DMS53 treated with DMSO at 0.1 percent for 48 hours (cell line): ENCODE data around the gene APBA2.

ENCODE experiments used
- DNase-seq: peaks from one replicate; lab custom pipeline; 2025; ENCODE audit not compliant: unreplicated experiment; lab: John Stamatoyannopoulos, UW

The APBA2 gene

DNA sequence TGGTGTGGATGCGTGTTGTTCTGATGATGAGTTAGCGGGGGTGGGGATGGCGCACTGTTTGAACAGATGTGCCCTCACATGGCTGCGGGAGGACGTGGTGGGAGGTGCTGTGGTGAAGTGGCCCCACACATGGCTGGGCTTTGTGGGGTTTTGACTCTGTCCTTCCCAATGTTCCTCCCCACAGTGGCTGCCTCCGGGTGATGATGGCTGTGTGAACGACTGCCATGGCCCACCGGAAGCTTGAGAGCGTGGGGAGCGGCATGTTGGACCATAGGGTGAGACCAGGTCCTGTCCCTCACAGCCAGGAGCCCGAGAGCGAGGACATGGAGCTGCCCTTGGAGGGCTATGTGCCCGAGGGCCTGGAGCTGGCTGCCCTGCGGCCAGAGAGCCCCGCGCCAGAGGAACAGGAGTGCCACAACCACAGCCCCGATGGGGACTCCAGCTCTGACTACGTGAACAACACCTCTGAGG, 167.9 kb downstream of the APBA2 start:
- DNase-seq, result no peak

DNA sequence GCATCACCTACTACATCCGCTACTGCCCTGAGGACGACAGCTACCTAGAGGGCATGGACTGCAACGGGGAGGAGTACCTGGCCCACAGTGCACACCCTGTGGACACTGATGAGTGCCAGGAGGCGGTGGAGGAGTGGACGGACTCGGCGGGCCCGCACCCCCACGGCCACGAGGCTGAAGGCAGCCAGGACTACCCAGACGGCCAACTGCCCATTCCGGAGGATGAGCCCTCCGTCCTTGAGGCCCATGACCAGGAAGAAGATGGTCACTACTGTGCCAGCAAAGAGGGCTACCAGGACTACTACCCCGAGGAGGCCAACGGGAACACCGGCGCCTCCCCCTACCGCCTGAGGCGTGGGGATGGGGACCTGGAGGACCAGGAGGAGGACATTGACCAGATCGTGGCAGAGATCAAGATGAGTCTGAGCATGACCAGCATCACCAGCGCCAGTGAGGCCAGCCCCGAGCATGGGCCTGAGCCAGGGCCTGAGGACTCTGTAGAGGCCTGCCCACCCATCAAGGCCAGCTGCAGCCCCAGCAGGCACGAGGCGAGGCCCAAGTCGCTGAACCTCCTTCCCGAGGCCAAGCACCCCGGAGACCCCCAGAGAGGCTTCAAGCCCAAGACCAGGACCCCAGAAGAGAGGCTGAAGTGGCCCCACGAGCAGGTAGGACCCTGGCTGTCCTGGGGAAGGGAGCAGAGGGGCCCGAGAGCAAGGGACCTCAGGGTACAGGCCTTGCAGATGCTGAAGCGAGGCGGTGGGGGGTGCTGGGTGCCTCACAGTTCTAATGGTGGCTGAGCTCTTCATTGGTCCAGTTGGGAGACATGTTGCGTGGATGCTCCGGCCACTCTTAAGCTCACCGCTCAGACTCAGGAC, 168.6 kb downstream of the APBA2 start:
- DNase-seq, result no peak

DNA sequence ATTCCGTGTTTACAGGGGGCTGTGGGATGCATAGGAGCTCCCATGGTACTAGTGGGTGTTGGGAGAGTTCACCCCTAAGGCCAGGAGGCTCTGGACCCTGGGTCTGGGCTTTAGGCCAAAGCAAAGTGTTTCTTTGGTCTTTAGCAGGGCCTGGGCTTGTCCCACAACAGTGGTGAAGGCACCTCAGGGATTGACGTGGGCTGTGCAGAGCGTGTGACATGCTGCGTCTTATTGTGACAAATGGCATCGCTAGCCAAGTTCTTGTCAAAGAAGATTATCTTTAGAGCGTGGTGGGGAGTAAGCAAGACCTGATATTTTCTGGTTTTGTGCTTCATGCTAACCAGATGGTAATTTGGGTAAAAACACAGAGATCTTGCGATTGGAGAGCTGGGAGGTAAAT, 170.1 kb downstream of the APBA2 start:
- no peak for DNase-seq

DNA sequence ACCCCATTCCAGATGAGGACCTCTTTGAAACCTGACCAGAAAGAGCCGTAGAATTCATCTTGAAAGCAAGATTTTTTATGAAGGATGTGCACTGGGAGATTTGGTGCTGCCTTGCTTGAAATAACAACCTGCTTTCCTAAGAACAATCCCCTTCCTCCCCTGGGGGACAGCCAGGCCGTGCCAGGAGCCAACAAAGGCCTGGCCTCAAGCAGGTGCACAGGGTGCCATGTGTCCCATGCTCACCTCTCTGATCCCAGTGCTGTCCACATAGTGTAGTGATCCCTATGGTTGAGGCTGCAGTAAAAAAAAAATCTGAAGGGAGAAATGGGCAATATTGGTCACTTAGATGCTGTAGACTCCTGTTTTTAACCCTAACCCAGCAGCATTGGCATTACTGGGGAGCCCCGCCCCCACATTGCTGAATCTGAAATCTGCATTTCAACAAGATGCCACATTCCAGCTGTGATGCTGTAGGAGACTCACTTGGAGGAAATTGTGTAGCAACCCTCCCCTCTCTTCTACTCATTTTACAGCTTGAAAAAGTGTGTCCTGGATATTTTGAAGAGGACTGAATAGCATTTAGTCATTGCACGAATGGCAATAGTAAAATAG, 171.2 kb downstream of the APBA2 start:
- DNase-seq, result no peak

DNA sequence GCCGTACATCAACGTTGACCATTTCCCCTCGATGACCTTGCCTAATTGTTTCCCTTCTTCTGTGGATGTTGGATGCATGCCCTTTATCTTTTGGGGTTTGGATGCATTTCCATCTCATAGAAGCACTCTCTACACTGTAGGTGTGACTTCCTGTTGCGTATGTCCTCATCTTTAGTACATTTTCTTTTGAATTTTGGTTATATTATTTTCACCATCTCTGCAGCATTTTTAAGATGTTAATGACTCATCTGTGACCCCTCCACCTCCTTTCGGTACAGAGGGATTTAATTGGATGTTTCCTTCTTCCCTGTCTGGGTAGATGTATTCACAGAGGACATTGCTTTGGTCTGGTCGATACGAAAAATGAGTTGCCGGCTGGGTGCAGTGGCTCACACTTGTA, 172.1 kb downstream of the APBA2 start:
- DNase-seq, result no peak

DNA sequence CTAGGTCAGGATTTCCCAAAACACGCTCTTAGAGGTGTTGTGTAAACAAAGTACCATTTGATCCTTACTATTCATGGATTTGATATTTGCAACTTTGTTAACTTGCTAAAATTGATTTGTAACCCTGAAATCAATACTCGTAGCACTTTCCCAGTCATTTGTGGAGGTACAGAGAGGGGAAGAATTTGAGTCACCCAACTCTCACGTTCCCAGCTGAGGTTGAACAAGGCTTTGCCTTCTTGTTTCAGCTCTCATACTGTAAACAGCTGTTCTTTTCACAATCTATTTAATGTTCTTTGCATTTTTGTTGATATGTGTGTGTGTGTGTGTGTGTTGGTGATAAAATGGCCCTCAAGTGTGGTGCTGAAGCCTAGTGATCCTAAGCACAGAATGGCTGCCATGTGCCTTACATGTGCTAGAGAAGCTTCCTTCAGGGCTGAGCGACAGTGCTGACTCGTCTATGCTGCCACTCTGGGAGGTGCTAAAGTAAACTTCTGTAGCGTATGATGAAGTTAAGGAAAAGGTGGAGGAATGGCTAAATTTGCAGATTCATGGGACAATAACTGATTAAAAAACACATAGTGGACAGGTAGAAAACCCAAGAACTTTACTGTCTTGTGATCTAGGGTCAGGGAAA, 173.2 kb downstream of the APBA2 start:
- DNase-seq, result no peak

DNA sequence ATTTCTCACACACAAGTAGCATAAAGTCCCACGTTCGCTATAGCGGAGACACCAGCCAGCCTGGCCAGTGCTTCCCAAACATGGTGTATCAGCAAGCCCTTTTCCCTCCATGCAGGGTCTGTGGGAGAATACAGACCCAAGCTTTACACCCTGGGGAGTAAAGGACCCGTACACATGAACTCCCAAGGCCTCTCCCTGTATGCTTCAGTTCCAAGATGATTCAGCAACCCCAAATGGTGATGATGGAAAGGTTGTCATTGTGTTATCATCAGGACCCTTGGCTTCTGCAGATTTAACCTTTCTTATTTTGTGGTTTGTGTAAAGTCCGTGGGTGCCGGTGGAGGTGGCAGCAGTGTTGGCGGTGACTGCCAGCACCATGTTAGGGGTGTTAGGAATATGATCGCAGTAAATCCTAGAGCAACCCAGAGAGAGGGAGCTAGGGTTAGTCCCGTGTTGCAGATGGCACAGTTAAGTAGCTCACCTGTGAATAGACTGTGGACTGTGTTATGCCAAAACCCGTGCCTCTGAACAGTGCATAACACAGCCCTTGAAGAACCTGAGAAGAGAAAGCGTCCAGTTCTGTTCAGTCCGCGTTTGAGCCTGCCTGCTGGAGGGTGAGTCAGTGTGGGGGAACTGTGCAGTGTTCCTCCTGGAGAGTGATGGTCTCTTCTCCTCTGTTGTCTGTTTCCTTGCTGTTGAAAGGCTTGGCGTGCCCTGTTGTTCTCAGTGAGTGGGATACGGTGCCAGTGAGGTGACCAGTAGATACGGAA, 174.3 kb downstream of the APBA2 start:
- DNase-seq, result no peak

DNA sequence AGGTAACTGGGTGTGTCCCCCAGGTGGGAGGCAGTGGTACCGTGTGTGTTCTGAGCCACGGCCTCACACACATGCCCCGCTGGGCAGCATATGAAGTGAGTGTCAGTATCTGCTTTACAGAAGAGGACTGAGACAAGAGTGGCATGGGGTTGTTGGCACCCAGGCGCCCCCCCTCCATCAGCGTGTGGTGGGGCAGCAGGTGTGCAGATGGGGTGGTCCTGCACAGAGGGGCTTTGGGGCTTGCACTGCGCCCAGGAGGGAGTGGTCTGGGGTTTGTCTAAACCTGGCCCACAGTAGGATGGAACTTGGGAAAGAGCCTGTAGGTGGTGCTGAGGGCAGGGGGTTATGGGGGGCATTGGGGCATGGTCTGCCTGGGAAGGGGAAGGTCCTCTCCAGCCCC, 176.0 kb downstream of the APBA2 start:
- no peak for DNase-seq

DNA sequence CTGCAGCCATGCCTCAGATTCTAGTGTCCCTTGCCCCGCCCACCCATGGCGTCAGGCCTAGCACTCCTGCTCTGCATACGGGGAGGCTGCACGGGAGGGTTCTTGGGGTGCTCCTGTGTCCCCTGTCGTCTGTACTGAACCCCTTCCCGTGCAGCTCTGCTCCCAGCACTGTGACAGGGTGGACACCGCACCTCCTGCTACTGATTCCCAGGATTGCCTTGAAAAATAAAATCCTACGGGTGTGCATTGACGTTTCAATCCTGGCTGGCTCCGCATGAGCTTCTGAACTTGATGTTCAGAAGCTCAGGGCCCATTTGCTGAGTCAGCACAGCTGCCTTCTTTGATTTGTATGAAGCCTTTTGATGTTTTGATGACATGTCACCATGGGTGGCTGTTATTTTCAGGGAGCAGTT, 176.4 kb downstream of the APBA2 start:
- DNase-seq, result no peak

DNA sequence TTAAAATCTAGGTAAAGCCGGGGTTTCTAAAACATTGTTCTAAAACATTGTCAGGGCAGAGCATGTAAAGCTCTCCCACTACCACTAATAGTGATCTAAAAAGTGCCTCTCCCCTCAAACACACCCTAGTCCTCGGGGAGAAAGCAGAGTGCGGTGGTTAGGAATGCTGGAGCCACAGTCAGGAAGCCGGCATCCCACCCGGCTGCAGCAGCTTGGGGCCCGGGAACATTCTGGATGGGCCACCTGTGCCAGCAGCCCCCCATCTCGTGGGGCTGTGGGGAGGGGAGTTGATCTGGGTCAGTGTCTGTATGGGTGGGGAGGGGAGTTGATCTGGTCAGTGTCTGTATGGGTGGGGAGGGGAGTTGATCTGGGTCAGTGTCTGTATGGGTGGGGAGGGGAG, 176.9 kb downstream of the APBA2 start:
- DNase-seq, result no peak

DNA sequence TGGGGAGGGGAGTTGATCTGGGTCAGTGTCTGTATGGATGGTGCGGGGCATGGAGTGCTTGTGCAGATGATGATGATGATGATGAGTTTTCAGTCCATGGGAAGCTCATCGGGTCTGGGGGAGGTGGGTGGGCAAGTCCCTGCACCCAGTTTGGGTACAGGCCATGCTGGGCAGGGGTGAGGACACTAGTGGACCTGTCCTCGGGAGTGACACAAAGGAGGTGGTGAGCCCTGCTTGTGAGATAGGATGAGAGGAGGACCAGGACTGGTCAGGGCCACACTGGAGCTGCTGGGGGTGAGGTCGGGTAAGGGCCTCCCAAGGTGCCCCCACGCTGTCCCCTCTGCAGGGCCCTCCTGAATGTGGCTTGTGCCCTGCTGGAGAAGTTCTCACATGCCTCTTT, 177.9 kb downstream of the APBA2 start:
- DNase-seq, result no peak

DNA sequence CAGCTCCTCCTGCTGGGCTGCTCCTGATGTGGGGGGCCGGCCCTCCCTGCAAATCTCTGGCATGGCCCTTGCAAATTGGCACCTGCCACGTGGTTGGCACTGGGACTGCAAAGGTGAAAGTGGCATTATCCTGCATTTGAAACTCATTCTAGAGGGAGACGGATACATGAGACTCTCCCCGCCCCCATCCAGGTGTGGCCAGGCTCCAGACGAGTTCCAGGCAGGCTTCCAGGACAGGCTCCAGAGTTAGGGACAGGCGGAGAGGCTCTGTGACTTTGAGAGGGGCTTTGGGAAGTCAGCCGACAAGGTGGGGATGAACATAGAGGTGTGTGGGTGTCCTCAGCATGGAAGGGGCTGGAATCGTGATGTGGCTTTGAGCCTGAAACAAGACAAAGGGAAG, 178.5 kb downstream of the APBA2 start:
- DNase-seq, result no peak

DNA sequence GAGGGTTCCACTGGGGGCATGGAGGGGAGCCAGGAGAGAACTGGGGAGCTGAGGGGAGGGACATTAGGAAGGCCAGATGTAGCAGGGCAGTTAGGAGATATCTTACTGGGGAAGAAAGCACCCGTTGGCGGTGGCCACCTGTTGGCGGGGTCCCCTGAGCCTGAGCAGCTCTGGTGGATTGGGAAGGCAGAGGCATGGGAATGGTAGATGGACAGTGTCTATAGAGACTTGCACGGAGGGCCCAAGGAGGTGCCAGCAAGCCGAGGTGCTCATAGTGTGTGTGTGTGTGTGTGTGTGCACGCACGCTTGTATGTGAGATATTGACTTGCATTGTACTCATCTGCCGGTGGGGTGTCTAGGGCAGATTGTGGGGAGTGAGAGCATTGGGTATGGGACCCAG, 179.0 kb downstream of the APBA2 start:
- no peak for DNase-seq

DNA sequence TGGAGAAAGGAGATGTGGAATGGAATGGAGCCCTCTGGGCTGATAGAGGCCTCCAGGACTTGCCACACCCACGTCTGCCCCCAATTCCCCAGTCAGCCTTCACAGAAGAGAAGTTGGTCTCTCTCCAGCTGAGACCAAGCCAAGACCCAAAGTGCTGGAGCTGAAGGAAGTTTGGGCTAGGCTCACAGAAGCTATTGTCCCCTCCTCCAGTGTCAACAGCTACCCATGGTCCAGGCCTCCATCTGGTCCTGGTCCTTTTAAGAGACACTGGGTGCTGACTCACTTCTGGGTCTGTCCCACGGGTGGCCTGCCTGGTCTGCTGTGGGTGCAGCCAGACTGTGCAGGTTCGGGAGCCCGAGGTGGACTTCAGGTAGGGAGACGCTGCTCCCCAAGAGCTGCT, 179.8 kb downstream of the APBA2 start:
- DNase-seq, result no peak

DNA sequence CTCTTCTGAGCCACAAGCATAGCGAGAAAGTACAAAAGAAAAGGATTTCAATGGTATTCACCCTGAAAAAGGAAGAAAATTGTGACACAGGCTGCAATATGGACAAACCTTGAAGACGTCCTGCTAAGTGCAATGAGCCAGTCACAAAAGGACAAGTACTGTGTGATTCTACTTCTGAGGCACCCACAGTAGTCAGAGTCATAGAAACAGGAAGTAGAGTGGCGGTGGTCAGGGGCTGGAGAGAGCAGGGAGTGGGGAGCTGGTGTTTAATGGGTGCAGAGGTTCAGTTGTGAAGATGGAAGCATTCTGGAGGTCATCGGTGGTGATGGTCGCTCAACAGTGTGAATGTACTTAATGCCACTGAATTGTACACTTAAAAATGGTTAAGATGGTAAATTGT, 180.5 kb downstream of the APBA2 start:
- no peak for DNase-seq

DNA sequence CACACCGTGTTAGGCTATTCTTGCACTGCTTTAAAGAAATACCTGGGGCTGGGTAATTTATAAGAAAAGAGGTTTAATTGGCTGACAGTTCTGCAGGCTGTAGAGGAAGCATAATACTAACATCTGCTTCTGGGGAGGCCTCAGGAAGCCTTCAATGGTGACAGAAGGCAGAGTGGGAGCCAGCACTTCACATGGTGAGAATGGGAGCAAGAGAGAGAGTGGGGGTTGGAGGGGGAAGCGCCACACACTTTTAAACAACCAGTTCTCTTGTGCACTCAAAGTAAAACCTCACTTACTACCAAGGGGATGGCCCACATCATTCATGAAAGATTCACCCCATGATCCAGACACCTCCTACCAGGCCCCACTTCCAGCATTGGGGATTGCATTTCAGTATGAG, 181.1 kb downstream of the APBA2 start:
- no peak for DNase-seq

DNA sequence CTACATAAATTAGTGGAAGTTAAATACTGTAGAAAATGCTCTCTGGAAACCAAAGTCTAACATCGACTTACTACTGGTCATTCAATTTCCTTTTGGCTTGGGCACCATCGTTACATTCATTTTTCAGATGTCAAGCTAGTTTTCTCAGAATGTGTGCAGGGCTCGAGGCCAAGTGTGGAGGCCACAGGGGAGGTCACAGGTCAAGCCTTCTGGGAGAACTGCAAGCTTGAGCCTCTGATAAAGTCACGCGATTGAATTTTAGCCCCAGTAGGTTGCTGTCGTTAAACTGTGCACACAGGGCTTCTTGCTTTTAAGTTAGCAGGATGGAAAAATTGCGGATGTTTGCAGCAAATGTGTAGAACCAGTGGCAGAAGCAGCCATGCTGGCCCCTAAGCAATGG, 182.2 kb downstream of the APBA2 start:
- DNase-seq, result no peak

DNA sequence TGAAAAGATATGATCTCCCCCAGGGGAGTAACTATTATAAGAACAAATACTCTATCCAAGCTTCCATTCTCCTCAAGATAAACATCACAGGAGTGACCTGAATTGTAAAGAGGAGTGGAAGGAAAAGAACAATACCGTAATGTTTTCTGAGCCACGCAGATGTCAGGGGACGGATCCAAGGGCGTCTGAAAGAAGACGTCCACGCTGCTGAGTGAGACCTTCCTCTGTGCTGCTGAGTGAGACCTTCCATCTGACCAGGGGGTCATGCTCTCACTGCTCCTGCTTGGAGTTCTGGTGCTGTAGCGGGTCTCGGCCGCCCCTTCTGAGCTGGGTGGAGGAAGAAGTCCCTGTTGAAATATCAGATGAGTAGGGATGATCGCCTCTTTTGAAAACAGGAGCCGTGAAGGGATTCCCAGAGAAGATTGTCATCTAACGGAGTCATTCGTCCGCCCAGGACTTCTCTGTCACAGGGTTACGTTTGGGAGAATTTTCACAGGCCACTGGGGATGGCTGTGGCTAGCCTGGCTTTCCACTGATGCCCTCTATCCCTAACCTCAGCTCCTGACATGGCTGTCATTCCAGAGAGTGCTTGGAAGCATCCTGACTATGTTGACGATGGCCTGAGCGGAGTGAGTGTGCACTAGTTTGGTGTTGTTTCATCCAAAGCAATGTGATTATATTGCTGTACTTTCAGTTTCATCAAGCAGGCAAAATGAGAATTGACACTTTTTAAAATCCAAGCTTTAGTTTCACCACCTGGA, 184.9 kb downstream of the APBA2 start:
- DNase-seq, result no peak

DNA sequence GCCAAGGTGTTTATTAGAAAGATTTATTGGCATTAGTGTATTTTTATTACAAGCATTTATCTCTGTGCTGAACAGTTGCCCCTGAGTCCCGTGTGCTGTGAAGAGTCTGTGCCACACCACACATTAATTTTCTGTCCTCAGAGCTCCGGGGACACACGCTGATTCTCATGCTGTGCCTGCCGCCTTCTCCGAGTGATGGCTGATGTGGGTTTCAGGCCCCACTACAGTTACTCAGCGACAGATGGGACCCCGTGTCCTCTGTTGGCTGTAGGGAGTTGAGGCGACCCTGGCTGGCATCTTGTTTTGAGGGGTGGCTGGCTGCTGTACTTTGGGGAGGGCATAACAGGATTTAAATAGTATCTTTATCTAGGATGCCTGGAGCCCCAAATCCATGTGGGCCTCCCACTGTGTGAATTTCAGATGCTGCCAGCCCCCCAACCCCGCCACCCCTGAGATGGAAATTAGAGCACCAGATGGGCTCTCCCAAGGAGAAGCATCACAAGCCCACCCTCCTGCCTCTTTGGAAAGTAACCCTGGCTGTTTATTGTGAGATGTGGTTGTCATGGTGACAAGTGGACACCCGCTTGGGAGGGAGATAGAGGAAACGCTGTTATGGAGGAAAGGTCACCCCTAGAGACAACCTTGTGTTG, 185.6 kb downstream of the APBA2 start:
- DNase-seq, result no peak

DNA sequence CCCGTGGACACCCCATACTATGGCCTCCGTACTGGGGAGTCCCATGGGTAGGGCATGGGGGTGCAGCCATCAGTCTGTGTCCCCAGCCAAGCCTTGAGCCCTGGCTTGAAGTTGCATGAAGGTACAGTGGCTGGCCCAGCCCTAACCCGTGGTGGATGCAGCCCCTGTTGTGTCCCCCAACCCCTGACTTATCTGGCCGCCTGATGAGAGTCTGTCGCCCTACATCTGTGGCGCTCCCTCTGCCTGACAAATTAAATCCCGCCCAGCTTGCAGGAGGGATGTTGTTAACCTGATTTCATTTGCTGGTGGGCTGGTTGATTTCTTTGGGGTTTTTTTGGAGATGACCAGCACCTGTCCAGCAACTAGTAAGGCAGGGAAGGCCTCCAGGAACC, 186.1 kb downstream of the APBA2 start:
- DNase-seq, result no peak
